GM12865 (cell line): ENCODE results near the gene RASSF4.

ENCODE experiments used
- DNase-seq: peaks from one replicate; pipeline ENCODE4 v3.0.0; 2010; ENCODE audit warnings: low read depth
- H3K4me3 ChIP-seq: 2 replicates; pipeline ENCODE4 v1.5.1; 2011; ENCODE audit warnings: mild to moderate bottlenecking, low read depth, low read length, control low read depth
- TF ChIP-seq, protein P1 (sequence below): IDR thresholded peaks from 2 replicates; pipeline ENCODE4 v1.5.1; 2011; ENCODE audit warnings: low read length, control low read depth, low read depth, inconsistent platforms; ENCODE audit not compliant: insufficient read depth; ENCODE audit errors: missing control alignments

The RASSF4 gene

DNA sequence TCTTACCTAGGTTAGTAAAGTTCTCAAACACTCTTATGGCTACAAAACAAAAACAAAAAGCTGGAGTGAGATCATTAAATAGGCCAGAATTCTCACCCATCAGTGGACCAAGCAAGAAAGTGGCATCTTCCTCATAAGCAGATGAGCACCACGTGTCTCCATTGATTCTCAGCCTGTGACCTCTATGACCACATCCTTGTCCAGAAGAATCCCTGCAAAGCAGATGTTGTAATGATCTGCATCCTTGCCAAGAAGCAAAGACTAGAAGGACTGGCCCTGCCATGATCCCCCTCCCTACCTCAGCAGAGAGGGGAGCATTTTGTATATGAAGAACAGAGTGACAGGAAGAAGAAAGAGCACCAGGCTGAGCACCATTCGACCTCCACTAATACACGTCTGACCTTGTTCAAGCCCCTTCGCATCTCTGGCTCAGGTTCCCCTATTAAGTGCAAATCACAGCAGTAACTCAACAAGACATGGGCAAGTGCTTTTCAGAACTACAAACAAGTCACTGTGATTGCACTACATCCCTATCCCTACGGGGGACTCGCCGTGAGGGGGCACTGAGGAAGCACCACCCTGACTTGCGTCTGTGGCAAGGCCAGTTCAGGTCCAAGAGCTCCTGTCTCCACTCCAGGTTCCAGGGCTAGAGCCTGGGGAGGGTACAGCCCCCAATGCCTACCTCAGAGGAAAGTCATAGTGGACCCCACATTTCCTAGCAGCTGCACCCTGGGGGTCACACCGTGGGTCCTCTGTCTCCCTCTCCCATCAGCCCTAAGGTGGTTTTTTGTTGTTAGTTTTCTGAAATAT is 22.2 kb upstream of the RASSF4 start:
- TF ChIP-seq, protein P1, sequence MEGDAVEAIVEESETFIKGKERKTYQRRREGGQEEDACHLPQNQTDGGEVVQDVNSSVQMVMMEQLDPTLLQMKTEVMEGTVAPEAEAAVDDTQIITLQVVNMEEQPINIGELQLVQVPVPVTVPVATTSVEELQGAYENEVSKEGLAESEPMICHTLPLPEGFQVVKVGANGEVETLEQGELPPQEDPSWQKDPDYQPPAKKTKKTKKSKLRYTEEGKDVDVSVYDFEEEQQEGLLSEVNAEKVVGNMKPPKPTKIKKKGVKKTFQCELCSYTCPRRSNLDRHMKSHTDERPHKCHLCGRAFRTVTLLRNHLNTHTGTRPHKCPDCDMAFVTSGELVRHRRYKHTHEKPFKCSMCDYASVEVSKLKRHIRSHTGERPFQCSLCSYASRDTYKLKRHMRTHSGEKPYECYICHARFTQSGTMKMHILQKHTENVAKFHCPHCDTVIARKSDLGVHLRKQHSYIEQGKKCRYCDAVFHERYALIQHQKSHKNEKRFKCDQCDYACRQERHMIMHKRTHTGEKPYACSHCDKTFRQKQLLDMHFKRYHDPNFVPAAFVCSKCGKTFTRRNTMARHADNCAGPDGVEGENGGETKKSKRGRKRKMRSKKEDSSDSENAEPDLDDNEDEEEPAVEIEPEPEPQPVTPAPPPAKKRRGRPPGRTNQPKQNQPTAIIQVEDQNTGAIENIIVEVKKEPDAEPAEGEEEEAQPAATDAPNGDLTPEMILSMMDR, result no peak
- DNase-seq, result no peak
- no peak overlapping the region for H3K4me3 ChIP-seq

DNA sequence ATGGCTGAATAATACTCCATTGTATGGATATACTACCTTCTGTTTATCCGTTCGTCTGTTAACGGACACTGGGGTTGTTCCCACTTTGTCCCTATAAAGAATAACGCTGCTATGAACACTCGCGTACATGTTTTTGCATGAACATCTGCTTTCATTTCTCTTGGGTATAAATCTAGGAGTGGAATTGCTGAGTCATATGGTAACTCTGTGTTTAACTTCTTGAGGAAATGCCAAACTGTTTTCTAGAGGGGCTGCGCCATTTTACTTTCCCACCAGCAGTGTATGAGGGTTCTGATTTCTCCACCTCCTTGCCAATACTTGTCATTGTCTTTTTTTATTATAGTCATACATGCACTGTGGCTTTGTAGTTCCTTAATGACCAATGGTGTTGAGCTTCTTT is 20.6 kb upstream of the RASSF4 start:
- no peak overlapping the region for H3K4me3 ChIP-seq
- TF ChIP-seq, protein P1, result no peak
- no peak for DNase-seq

DNA sequence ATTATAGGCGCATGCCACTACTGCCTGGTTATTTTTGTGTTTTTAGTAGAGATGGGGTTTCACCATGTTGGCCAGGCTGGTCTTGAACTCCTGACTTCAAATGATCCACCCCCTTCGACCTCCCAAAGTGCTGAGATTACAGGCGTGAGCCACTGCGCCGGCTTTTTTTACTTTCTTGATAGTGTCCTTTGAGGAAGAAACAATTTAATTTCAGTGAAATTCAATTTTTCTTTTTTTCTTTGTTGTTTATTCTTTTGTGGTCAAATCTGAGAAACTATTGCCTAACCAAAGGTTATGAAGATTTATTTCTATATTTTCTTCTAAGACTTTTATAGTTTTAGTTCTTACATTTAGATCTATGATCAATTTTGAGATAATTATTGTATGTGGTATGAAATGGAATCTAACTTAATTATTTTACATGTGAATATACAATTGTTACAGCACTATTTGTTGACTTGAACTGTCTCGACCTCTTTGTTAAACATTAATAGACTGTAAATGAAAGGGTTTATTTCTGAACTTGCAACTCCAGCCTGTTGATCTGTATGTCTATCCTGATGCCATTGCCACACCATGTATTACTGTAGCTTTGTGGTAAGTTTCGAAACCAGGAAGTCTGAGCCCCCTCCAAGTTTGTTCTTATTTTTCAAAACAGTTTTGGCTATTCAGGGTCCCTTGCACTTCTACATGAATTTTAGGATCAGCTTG is 19.8 kb upstream of the RASSF4 start:
- H3K4me3 ChIP-seq, result no peak overlapping the region
- DNase-seq, result no peak
- TF ChIP-seq, protein P1, result no peak

DNA sequence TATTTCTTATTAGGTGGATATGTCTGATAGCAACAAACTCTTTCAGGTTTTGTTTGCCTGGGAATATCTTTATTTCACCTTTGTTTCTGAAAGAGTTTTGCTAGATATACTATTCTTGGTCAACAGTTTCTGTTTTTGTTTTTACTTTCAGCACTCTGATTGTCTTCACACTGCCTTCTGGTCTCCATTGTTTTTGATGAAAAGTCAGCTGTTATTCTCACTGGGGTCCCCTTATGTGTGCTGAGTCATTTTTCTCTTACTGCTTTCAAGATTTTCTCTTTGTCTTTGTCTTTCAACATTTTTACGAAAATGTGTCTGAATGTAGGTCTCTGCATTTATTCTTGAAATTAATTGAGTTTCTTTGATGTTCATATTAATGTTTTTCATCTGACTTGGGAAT is 15.2 kb upstream of the RASSF4 start:
- DNase-seq, result no peak
- H3K4me3 ChIP-seq, result no peak overlapping the region
- TF ChIP-seq, protein P1, result no peak

DNA sequence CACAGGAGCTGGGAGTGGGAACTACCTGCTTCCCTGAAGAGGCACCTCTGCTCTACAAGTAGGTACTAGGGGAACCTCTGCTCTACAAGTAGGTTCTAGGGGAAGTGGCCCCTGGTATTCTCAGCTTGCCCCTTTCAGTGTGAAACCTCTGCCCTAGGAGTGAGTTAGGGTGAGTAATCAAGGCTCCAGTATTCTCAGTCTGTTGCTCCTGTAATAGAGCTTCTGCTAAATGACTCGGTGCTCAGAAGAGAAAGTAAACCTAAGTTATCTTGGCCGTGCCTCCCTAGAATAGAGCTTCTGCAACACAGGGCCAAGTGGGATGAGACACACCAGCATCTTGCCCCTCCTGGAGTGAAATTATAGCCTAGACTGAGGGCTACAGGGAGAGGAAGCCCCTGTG is 13.4 kb upstream of the RASSF4 start:
- TF ChIP-seq, protein P1, result no peak
- no peak overlapping the region for H3K4me3 ChIP-seq
- peak; percentile 69 for DNase-seq

DNA sequence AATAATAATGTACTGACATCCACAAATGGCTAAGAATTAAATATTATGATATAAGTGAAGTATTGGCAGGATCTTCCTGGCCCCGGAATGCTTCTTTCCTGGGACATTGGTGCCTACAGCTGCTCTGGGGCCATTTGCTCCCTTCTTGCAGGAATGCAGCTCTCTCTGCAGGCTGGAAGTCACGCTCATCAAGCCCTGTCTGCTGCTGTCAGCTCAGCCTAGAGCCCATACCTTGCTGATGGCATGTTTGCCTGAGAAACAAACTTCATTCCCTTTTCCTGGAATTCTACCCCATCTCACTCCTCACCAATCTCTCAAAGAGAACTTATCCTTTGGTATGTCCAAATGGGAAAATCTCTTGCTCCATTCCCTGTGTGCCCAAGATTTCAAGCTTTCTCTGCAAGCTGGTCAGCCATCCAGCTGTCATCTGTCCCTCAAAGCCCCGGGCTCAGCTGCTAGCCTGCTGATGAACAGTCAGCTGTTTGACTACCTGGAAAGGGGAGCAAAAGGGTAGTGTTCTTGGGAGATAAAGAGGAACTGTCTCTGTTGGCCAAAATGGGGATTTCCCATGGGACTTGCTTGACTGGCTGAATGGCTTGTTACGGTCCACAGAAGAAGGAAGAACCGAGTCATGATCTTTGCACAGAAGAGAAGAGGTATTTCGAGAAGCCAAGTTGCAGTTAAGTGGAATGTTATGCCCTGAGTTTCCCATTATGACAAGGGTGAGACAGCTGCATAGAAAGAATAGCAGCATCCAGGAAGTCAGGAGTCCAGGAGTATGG is 12.0 kb upstream of the RASSF4 start:
- TF ChIP-seq, protein P1, result no peak
- H3K4me3 ChIP-seq, result no peak overlapping the region
- DNase-seq, result peak; percentile 85
